Effector memory CD4-positive, alpha-beta T cell (primary cell): ENCODE data around the gene CCDC148.

Experiments used
- DNase-seq, 3 donors: peaks; one replicate each; pipeline ENCODE4 v3.0.0-alpha.2; 2020
- H3K27ac ChIP-seq: 2 replicates; pipeline ENCODE4 v1.7.0; 2013; ENCODE audit warnings: mild to moderate bottlenecking, low read length, moderate library complexity; ENCODE audit not compliant: insufficient read depth, poor library complexity, severe bottlenecking
- H3K27me3 ChIP-seq: replicated peaks from 2 replicates; pipeline ENCODE4 v1.7.0; 2013; ENCODE audit warnings: mild to moderate bottlenecking, low read length; ENCODE audit not compliant: insufficient read depth, control insufficient read depth, poor library complexity, severe bottlenecking
- H3K36me3 ChIP-seq: 2 replicates; pipeline ENCODE4 v1.7.0; 2013; ENCODE audit warnings: mild to moderate bottlenecking, low read length, moderate library complexity; ENCODE audit not compliant: control insufficient read depth, insufficient read depth
- H3K4me1 ChIP-seq: 2 replicates; pipeline ENCODE4 v1.7.0; 2013; ENCODE audit warnings: low read length, mild to moderate bottlenecking; ENCODE audit not compliant: control insufficient read depth, insufficient read depth, poor library complexity, severe bottlenecking
- H3K4me3 ChIP-seq: 2 replicates; pipeline ENCODE4 v1.7.0; 2013; ENCODE audit warnings: low read length, low read depth, mild to moderate bottlenecking; ENCODE audit not compliant: insufficient read depth, poor library complexity, severe bottlenecking
- H3K9me3 ChIP-seq: 2 replicates; pipeline ENCODE4 v1.7.0; 2013; ENCODE audit warnings: mild to moderate bottlenecking, low read length, moderate library complexity; ENCODE audit not compliant: control insufficient read depth

CCDC148 gene

GRCh38 chr2:158128168-158128973, 328.2 kb downstream of the CCDC148 start:
- no peaks in the 10 kb centered on the region for H3K9me3 ChIP-seq
- H3K4me1 ChIP-seq: no peaks in the 10 kb centered on the region
- H3K27me3 ChIP-seq: no peaks in the 10 kb centered on the region
- H3K27ac ChIP-seq: no peak overlapping the region
- H3K36me3 ChIP-seq: no peaks in the 10 kb centered on the region
- DNase-seq: no peak
- H3K4me3 ChIP-seq: no peak overlapping the region

GRCh38 chr2:158127380-158127804, 329.2 kb downstream of the CCDC148 start:
- H3K9me3 ChIP-seq: no peaks in the 10 kb centered on the region
- no peak overlapping the region for H3K4me3 ChIP-seq
- H3K4me1 ChIP-seq: no peaks in the 10 kb centered on the region
- DNase-seq: no peak
- H3K36me3 ChIP-seq: no peaks in the 10 kb centered on the region
- H3K27me3 ChIP-seq: no peaks in the 10 kb centered on the region
- no peak overlapping the region for H3K27ac ChIP-seq

- H3K4me3 ChIP-seq: no peak overlapping the region
- no peak overlapping the region for H3K27ac ChIP-seq
- H3K27me3 ChIP-seq: no peaks in the 10 kb centered on the region
- no peaks in the 10 kb centered on the region for H3K9me3 ChIP-seq
- H3K4me1 ChIP-seq: no peaks in the 10 kb centered on the region
- DNase-seq: no peak
- no peaks in the 10 kb centered on the region for H3K36me3 ChIP-seq
These were observed 330.6 kb downstream of the CCDC148 start for GRCh38 chr2:158125756-158126498.

- no peaks in the 10 kb centered on the region for H3K4me1 ChIP-seq
- H3K27ac ChIP-seq: no peak overlapping the region
- H3K9me3 ChIP-seq: no peaks in the 10 kb centered on the region
- no peaks in the 10 kb centered on the region for H3K27me3 ChIP-seq
- no peak overlapping the region for H3K4me3 ChIP-seq
- no peaks in the 10 kb centered on the region for H3K36me3 ChIP-seq
- no peak for DNase-seq
These were observed 331.7 kb downstream of the CCDC148 start for GRCh38 chr2:158124896-158125295.
